Measurements from ENCODE around the gene PIK3C2B.
"Not testable (repeated sequence)": the region's sequence is repeated elsewhere in the genome, so short reads cannot be mapped to it uniquely, and the experiment has no call there.

PIK3C2B gene

GRCh38 chr1:204503122-204503912, 8.7 kb upstream of the PIK3C2B start:
- FAIRE-seq (no peak), DNase-seq (ENCODE audit: insufficient read length, low spot score) (peak; percentile 27)
- no peak for TF ChIP-seq POLR2A (IDR thresholded peaks at IDR 0.05; ENCODE audit: low read depth, low read length)

DNA sequence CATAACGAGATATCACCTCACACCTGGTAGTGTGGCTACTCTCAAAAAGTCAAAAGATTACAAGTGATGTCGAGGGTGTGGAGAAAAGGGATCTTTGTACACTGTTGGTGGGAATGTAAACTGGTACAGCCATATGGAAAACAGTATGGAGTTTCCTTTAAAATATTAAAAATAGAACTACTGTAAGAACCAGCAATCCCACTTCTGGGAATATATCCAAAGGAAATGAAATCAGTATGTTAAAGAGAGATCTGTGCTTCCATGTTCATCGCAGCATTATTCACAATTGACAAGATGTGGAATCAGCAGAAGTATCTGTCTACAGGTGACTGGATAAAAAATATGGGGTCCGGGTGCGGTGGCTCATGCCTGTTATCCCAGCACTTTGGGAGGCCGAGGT, 7.6 kb upstream of the PIK3C2B start:
- FAIRE-seq (no peak), DNase-seq (ENCODE audit: insufficient read length, low spot score) (no peak)
- TF ChIP-seq POLR2A (IDR thresholded peaks at IDR 0.05; ENCODE audit: low read depth, low read length) = no peak

- no peak for DNase-seq (ENCODE audit: insufficient read length, low spot score)
Observed at GRCh38 chr1:204499511-204500468, 5.2 kb upstream of the PIK3C2B start.

GRCh38 chr1:204498981-204499380, 4.4 kb upstream of the PIK3C2B start:
- FAIRE-seq = no peak
- DNase-seq (ENCODE audit: insufficient read length, low spot score) = no peak
- TF ChIP-seq POLR2A (IDR thresholded peaks at IDR 0.05; ENCODE audit: low read depth, low read length) = no peak

More at GRCh38 chr1:204499511-204500468, 5.2 kb upstream of the PIK3C2B start:
- TF ChIP-seq POLR2A (IDR thresholded peaks at IDR 0.05; ENCODE audit: low read depth, low read length) = no peak
- no peak for FAIRE-seq

GRCh38 chr1:204495777-204496176, 1.2 kb upstream of the PIK3C2B start:
- DNase-seq (ENCODE audit: insufficient read length, low spot score) = no peak
- TF ChIP-seq POLR2A (IDR thresholded peaks at IDR 0.05; ENCODE audit: low read depth, low read length) = no peak
- no peak for FAIRE-seq

DNA sequence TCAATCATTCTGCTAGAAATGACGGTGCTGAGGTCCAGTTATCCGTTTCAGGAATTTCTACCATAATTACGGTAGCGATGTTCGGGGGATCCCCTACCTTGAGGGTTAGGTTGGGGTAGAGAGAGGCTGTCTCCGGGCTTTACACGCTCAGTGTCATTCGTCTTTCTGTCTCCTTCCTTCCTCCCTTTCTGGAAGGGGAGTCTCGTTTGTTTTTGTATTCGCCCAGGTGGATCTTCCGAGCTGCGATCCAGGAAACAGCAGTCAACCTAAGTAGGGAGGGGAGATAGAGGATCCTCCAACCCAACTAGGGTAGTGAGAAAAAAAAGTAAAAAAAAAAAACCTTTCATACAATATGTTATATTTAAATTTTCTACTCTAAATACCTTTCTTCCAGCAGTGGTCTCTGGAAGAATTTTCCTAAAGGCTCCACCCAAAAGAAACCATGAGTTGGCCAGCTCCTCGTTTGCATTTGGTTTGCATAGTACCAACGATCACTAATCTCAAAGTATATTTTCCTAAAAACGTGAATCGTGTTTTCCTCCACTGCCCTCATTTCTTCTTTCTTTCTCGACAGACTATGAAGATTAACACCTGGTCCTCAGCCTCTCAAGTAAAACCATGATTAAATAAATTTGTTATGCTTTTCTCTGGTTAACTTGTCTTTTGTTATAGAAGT, 611 bp upstream of the PIK3C2B start:
- TF ChIP-seq POLR2A (IDR thresholded peaks at IDR 0.05; ENCODE audit: low read depth, low read length) = no peak
- no peak for FAIRE-seq
- no peak for DNase-seq (ENCODE audit: insufficient read length, low spot score)

DNA sequence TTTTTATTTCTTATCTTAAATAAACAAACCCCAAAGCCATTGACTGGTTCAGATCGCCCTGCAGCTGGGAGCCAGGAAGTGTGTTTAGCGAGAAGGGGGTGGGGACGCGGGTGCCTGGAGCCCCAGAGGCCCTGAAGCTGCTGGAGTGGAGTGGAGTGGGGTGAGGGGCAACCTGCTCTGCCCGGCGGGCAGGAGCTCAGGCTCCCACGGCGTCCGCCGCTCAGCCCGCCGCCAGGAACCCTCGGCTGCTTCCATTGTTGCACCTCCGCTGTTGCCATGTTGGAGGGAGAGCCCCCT, 673 bp downstream of the PIK3C2B start:
- TF ChIP-seq POLR2A (IDR thresholded peaks at IDR 0.05; ENCODE audit: low read depth, low read length) = no peak
- FAIRE-seq = no peak
- DNase-seq (ENCODE audit: insufficient read length, low spot score) = peak; percentile 44

DNA sequence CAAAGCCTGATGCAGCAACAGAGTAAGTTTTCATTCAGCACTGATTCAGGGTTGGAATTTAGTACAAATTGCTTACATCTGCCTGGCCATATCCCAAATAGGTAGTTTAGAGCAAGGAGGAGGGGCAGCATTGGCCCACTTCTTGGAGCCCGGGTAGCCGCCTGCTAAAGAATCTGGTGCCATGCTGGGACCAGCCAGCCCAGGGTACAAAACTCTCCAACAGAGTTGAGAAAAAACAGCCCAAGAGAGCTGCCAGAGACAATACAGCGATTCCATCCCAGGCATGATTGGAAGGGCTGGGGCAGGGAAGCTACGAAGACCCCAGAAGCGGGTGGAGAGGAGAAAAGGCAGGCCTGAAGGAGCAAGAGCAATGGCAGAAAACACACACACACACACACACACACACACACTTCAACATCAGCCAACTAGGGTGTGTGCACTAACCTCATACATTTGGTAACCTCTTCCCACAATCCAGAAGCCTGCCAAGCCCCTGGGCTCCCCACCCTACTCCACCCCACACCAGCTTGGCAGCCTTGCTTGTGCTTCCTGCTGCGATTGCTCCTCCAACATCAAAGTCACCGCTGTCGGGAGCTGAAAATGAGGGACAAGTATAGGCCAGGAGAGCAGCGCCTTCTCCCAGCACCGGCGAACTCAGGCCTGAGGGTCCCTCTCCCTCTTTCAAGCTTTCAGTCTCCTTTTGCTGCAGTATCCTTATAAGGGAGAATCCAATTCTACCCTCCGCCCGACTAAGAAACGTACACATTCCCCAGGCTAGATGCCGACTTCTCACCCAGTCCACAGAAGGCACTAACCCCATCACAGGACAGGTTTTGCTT, 1.2 kb downstream of the PIK3C2B start:
- DNase-seq (ENCODE audit: insufficient read length, low spot score) (no peak), FAIRE-seq (no peak)
- TF ChIP-seq POLR2A (IDR thresholded peaks at IDR 0.05; ENCODE audit: low read depth, low read length) = no peak

- no peak for DNase-seq (ENCODE audit: insufficient read length, low spot score)
- no peak for FAIRE-seq
- TF ChIP-seq POLR2A (IDR thresholded peaks at IDR 0.05; ENCODE audit: low read depth, low read length) = no peak
Observed at GRCh38 chr1:204491655-204492054, 3.0 kb downstream of the PIK3C2B start.

GRCh38 chr1:204487256-204487615, 7.4 kb downstream of the PIK3C2B start:
- TF ChIP-seq POLR2A (IDR thresholded peaks at IDR 0.05; ENCODE audit: low read depth, low read length) = no peak
- no peak for DNase-seq (ENCODE audit: insufficient read length, low spot score)
- no peak for FAIRE-seq

DNA sequence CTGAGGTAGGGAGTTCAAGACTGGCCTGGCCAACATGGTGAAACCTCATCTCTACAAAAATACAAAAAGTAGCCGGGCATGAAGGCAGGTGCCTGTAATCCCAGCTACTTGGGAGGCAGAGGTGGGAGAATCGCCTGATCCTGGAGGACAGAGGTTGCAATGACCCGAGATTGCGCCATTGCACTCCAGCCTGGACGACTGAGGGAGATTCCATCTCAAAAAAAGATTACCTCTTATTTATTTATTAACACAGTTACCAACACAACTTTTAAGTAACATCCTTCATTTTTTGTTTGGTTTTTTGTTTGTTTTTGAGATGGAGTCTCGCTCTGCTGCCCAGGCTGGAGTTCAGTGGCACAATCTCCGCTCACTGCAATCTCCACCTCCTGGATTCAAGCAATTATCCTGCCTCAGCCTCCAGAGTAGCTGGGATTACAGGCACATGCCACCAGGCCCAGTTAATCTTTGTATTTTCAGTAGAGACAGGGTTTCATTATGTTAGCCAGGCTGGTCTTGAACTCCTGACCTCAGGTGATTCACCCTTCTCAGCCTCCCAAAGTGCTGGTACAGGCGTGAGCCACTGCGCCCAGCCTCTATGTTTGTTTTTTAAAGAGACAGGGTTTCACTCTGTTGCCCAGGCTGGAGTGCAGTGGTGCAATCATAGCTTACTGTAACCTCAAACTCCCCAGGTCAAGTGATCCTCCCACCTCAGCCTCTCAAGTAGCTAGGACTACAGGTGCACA, 7.9 kb downstream of the PIK3C2B start:
- DNase-seq (ENCODE audit: insufficient read length, low spot score); FAIRE-seq: not testable (repeated sequence)

GRCh38 chr1:204483791-204484190, 10.8 kb downstream of the PIK3C2B start:
- FAIRE-seq (no peak), DNase-seq (ENCODE audit: insufficient read length, low spot score) (no peak)
- no peak for TF ChIP-seq POLR2A (IDR thresholded peaks at IDR 0.05; ENCODE audit: low read depth, low read length)

DNA sequence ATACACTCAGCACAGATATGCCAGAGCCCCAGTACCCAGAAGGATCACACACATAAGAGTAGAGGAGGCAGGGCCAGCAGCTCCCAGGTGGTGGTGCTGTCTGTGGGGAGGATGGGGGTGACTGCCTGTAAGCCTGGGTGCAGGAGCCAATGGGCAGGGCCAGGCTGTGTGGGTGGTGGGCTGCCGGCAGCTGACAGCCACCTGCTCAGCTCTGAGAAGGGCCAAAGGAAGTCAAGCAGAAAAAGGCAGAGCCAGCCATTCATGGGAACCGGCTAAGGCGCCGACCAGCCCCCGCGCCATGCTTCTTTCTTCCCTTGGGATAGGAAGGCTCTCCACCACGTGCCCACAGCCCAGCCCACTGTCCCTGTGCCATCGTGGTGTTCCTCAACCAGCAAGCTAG, 14.1 kb downstream of the PIK3C2B start:
- DNase-seq (ENCODE audit: insufficient read length, low spot score) (no peak), FAIRE-seq (no peak)
- no peak for TF ChIP-seq POLR2A (IDR thresholded peaks at IDR 0.05; ENCODE audit: low read depth, low read length)
